Ishikawa (cell line): ENCODE results near the gene IL4R.

Experiments
- EGR1 ChIP-seq: IDR thresholded peaks from 2 replicates; pipeline ENCODE4 v1.6.1; 2012
- MAX ChIP-seq: IDR thresholded peaks from 2 replicates; pipeline ENCODE4 v1.6.1; 2012
- TEAD4 ChIP-seq: IDR thresholded peaks from 2 replicates; pipeline ENCODE4 v1.6.1; 2012
- YY1 ChIP-seq: IDR thresholded peaks from 2 replicates; pipeline ENCODE4 v1.6.1; 2012; ENCODE audit warnings: low read depth

- TF ChIP-seq YY1 (no peak), TEAD4 (no peak), MAX (no peak), EGR1 (no peak)
Measured at GRCh38 chr16:27368358-27368722, 54.6 kb downstream of the IL4R start.
